SK-N-SH treated with all-trans-retinoic acid at 6 μM for 48 hours (cell line): ENCODE results near the gene MC5R.

Experiments used
- ATAC-seq: fragments of 200-7000 bp; cut with Tn5 transposase; 3 replicates; pipeline ENCODE4 v1.9.1; 2020; ENCODE audit warnings: mild to moderate bottlenecking, moderate library complexity
- ARNTL ChIP-seq: fragments of 450-650 bp; formaldehyde crosslinking; IDR thresholded peaks from 2 replicates; pipeline ENCODE4 v1.5.0; 2020; ENCODE audit warnings: low read depth, mild to moderate bottlenecking, moderate library complexity, borderline replicate concordance
- CREB5 ChIP-seq: fragments of 250-450 bp; sonication (Bioruptor Pico); IDR thresholded peaks from 2 replicates; pipeline ENCODE4 v1.5.1; 2020; ENCODE audit warnings: low read depth, mild to moderate bottlenecking, moderate library complexity
- CSDC2 ChIP-seq: fragments of 250-450 bp; sonication (Bioruptor Pico); IDR thresholded peaks from 2 replicates; pipeline ENCODE4 v1.5.0; 2020; ENCODE audit warnings: mild to moderate bottlenecking, moderate library complexity
- CSRNP3 ChIP-seq: fragments of 250-450 bp; sonication (Bioruptor Pico); IDR thresholded peaks from 2 replicates; pipeline ENCODE4 v1.5.1; 2021; ENCODE audit warnings: mild to moderate bottlenecking, moderate library complexity
- ESRRG ChIP-seq: fragments of 250-450 bp; sonication (Bioruptor Pico); IDR thresholded peaks from 2 replicates; pipeline ENCODE4 v1.6.1; 2021; ENCODE audit warnings: mild to moderate bottlenecking
- GLIS3 ChIP-seq: fragments of 250-450 bp; sonication (Bioruptor Pico); IDR thresholded peaks from 2 replicates; pipeline ENCODE4 v1.5.0; 2020; ENCODE audit warnings: mild to moderate bottlenecking, moderate library complexity
- OSR1 ChIP-seq: fragments of 250-450 bp; sonication (Bioruptor Pico); IDR thresholded peaks from 2 replicates; pipeline ENCODE4 v1.8.0; 2022; ENCODE audit warnings: moderate library complexity, mild to moderate bottlenecking, inconsistent platforms
- PATZ1 ChIP-seq: fragments of 250-450 bp; sonication (Bioruptor Pico); IDR thresholded peaks from 2 replicates; pipeline ENCODE4 v1.8.0; 2020; ENCODE audit warnings: mild to moderate bottlenecking, moderate library complexity, borderline replicate concordance
- POU6F1 ChIP-seq: fragments of 250-450 bp; sonication (Bioruptor Pico); IDR thresholded peaks from 2 replicates; pipeline ENCODE4 v1.8.0; 2021; ENCODE audit warnings: low read depth, mild to moderate bottlenecking, moderate library complexity, borderline replicate concordance
- PPARA ChIP-seq: fragments of 250-450 bp; sonication (Bioruptor Pico); IDR thresholded peaks from 2 replicates; pipeline ENCODE4 v1.5.0; 2020; ENCODE audit warnings: mild to moderate bottlenecking, borderline replicate concordance
- RARB ChIP-seq: fragments of 250-450 bp; sonication (Bioruptor Pico); IDR thresholded peaks from 2 replicates; pipeline ENCODE4 v1.8.0; 2021; ENCODE audit warnings: mild to moderate bottlenecking, moderate library complexity
- TCF4 ChIP-seq: fragments of 250-450 bp; sonication (Bioruptor Pico); IDR thresholded peaks from 2 replicates; pipeline ENCODE4 v1.8.0; 2021; ENCODE audit warnings: mild to moderate bottlenecking, moderate library complexity, borderline replicate concordance
- TOX ChIP-seq: fragments of 250-450 bp; sonication (Bioruptor Pico); IDR thresholded peaks from 2 replicates; pipeline ENCODE4 v1.8.0; 2021; ENCODE audit warnings: mild to moderate bottlenecking, moderate library complexity, borderline replicate concordance
- ZC3H10 ChIP-seq: fragments of 250-450 bp; sonication (Bioruptor Pico); IDR thresholded peaks from 2 replicates; pipeline ENCODE4 v1.5.1; 2021; ENCODE audit warnings: mild to moderate bottlenecking, moderate library complexity
- ZFP3 ChIP-seq: fragments of 250-450 bp; sonication (Bioruptor Pico); IDR thresholded peaks from 2 replicates; pipeline ENCODE4 v1.5.0; 2020; ENCODE audit warnings: mild to moderate bottlenecking, moderate library complexity
- ZNF565 ChIP-seq: fragments of 450-650 bp; formaldehyde crosslinking; conservative IDR thresholded peaks from 2 replicates; pipeline ENCODE4 v1.5.0; 2020; ENCODE audit warnings: low read depth, mild to moderate bottlenecking, moderate library complexity
- ZNF70 ChIP-seq: fragments of 450-650 bp; formaldehyde crosslinking; IDR thresholded peaks from 2 replicates; pipeline ENCODE4 v1.5.0; 2020; ENCODE audit warnings: mild to moderate bottlenecking, moderate library complexity
- ZNF8 ChIP-seq: fragments of 450-650 bp; formaldehyde crosslinking; IDR thresholded peaks from 2 replicates; pipeline ENCODE4 v1.5.0; 2020; ENCODE audit warnings: mild to moderate bottlenecking, moderate library complexity

The MC5R gene

GRCh38 chr18:13796515-13796914 lies 27.4 kb upstream of the MC5R start (continued):
- no peak for TF ChIP-seq PATZ1 (CRISPR knock-in tag)

- TF ChIP-seq POU6F1 (CRISPR knock-in tag) (no peak), ZNF8 (no peak), ARNTL (CRISPR knock-in tag) (no peak), CSRNP3 (CRISPR knock-in tag) (no peak), PPARA (CRISPR knock-in tag) (no peak), PATZ1 (CRISPR knock-in tag) (no peak), ZNF70 (CRISPR knock-in tag) (no peak), ZC3H10 (CRISPR knock-in tag) (no peak), TCF4 (CRISPR knock-in tag) (no peak), CSDC2 (CRISPR knock-in tag) (no peak), CREB5 (CRISPR knock-in tag) (no peak), ZFP3 (CRISPR knock-in tag) (no peak)
- no peak; the same call in 2 of the 3 replicates for ATAC-seq
Measured at GRCh38 chr18:13797157-13797611, 26.8 kb upstream of the MC5R start.

GRCh38 chr18:13799396-13799795 lies 24.6 kb upstream of the MC5R start:
- no peak for TF ChIP-seq ZC3H10 (CRISPR knock-in tag)
- ATAC-seq, result no peak

- peak; percentile 95 for ATAC-seq
- TF ChIP-seq ESRRG (CRISPR knock-in tag) (no peak), POU6F1 (CRISPR knock-in tag) (no peak), TOX (CRISPR knock-in tag) (no peak), PATZ1 (CRISPR knock-in tag) (no peak), RARB (no peak), PPARA (CRISPR knock-in tag) (no peak), ZNF565 (CRISPR knock-in tag) (no peak), GLIS3 (CRISPR knock-in tag) (no peak), ZNF70 (CRISPR knock-in tag) (no peak), TCF4 (CRISPR knock-in tag) (no peak), OSR1 (CRISPR knock-in tag) (no peak), CSRNP3 (CRISPR knock-in tag) (no peak)
Measured at GRCh38 chr18:13800505-13801259, 23.3 kb upstream of the MC5R start.
